22Rv1 (cell line): ENCODE results near the gene ADK.

Experiments used
- H3K27ac ChIP-seq: fragments of 450-650 bp; 2 replicates; pipeline ENCODE4 v1.5.1; 2017
- CTCF ChIP-seq: fragments of 450-650 bp; IDR thresholded peaks from 2 replicates; pipeline ENCODE4 v1.5.1; 2017; ENCODE audit warnings: mild to moderate bottlenecking
- ZFX ChIP-seq: fragments of 450-650 bp; IDR thresholded peaks from 2 replicates; pipeline ENCODE4 v1.6.1; 2017; ENCODE audit warnings: antibody characterized with exemption, borderline replicate concordance

ADK gene

GRCh38 chr10:74380795-74381194 is 229.8 kb downstream of the ADK start:
- no peak overlapping the region for H3K27ac ChIP-seq
- TF ChIP-seq CTCF (no peak), ZFX (no peak)

GRCh38 chr10:74381291-74381853 is 230.4 kb downstream of the ADK start:
- TF ChIP-seq CTCF: no peak
- TF ChIP-seq ZFX: no peak
- no peak overlapping the region for H3K27ac ChIP-seq

GRCh38 chr10:74382663-74383062 is 231.6 kb downstream of the ADK start:
- TF ChIP-seq ZFX (no peak), CTCF (no peak)
- no peak overlapping the region for H3K27ac ChIP-seq

- no peak for TF ChIP-seq CTCF
- no peak for TF ChIP-seq ZFX
Observed at GRCh38 chr10:74383642-74384041, 232.6 kb downstream of the ADK start.

GRCh38 chr10:74384615-74385183 is 233.7 kb downstream of the ADK start:
- TF ChIP-seq CTCF (no peak), ZFX (no peak)
- H3K27ac ChIP-seq: no peak overlapping the region

More at GRCh38 chr10:74383642-74384041, 232.6 kb downstream of the ADK start:
- H3K27ac ChIP-seq: no peak overlapping the region

GRCh38 chr10:74388801-74389200 is 237.8 kb downstream of the ADK start:
- no peak for TF ChIP-seq ZFX
- no peak for TF ChIP-seq CTCF

GRCh38 chr10:74391786-74392185 is 240.8 kb downstream of the ADK start:
- no peak for TF ChIP-seq ZFX

More at GRCh38 chr10:74388801-74389200, 237.8 kb downstream of the ADK start:
- H3K27ac ChIP-seq: no peak overlapping the region

More at GRCh38 chr10:74391786-74392185, 240.8 kb downstream of the ADK start:
- no peak overlapping the region for H3K27ac ChIP-seq
